ENCODE data around the gene TRAF4. TPM values are rescaled to one million over a fixed set of nuclear protein-coding genes. Genes with fewer than 3 reads are reported as not detected.

The TRAF4 gene
- total RNA-seq, 1 experiment from 2014 or later: 127 TPM

- Histone ChIP-seq H3K79me2 (ENCODE audit: insufficient read depth, low read length) (no peaks in the 10 kb centered on the region), H3K9me3 (ENCODE audit: control insufficient read depth in 1 of 2, insufficient read depth in 1 of 2, low read depth in 1 of 2, low read length in 2 of 2) (no peaks in the 10 kb centered on the region), H3K9ac (ENCODE audit: low read length) (no peak overlapping the region), H2AFZ (ENCODE audit: low read depth, low read length, poor library complexity, severe bottlenecking) (no peak overlapping the region), H3K27ac (ENCODE audit: low read depth, low read length) (no peak overlapping the region), H3K4me1 (ENCODE audit: control insufficient read depth in 1 of 2, insufficient read depth in 2 of 2, low read length in 2 of 2) (no peaks in the 10 kb centered on the region), H4K20me1 (ENCODE audit: insufficient read depth) (no peaks in the 10 kb centered on the region), H3K36me3 (ENCODE audit: control insufficient read depth in 1 of 2, insufficient read depth in 2 of 2, low read length in 2 of 2) (peaks cover 50 to 52% of the 10 kb centered on the region in 2 experiments), H3K27me3 (ENCODE audit: insufficient read depth, low read length) (no peaks in the 10 kb centered on the region), H3K4me3 (replicated peaks in 1 of 2; ENCODE audit: low read depth in 1 of 2, low read length in 2 of 2) (no peak overlapping the region), H3K4me2 (ENCODE audit: low read length) (no peak overlapping the region), H3K9me2 (ENCODE audit: insufficient read depth) (no peaks in the 10 kb centered on the region)
- intact Hi-C loops (cut with micrococcal nuclease): no loop called here
- POLR2A ChIA-PET: interaction anchor here (1.5 kb wide), 1 partner anchor 11 kb away, joined by 7 read pairs; the partner anchor contains the start of gene PROCA1
- RAD21 ChIA-PET (ENCODE audit: low non-redundant PET in 1 of 2, low total read pairs in 2 of 2, uncharacterized antibody in 2 of 2, unreplicated experiment in 2 of 2): no interaction called here
- no peak for TF ChIP-seq SP1 (IDR thresholded peaks at IDR 0.05; ENCODE audit: low read depth)
- TF ChIP-seq EGR1 (IDR thresholded peaks at IDR 0.05; ENCODE audit: low read depth): no peak
- no peak for TF ChIP-seq CEBPB (IDR thresholded peaks at IDR 0.05; ENCODE audit: low read depth)
- TF ChIP-seq SRF (IDR thresholded peaks at IDR 0.05; ENCODE audit: low read depth): no peak
- BruUV-seq (replicated peaks): no TSS peak
- CTCF ChIA-PET: no interaction called here
- DNase-seq (ENCODE audit: low read depth, low spot score) (no peak), ATAC-seq (no peak)
These were observed 43.5 kb upstream of the TRAF4 start for GRCh38 chr17:28700278-28700677.

GRCh38 chr17:28700830-28701492 is 42.9 kb upstream of the TRAF4 start:
- DNase-seq (ENCODE audit: low read depth, low spot score): no peak
- intact Hi-C loops (cut with micrococcal nuclease): no loop called here
- no peak for ATAC-seq
- ChIA-PET CTCF (no interaction called here), RAD21 (ENCODE audit: low non-redundant PET in 1 of 2, low total read pairs in 2 of 2, uncharacterized antibody in 2 of 2, unreplicated experiment in 2 of 2) (no interaction called here), POLR2A (interaction anchor here (1.5 kb wide), 1 partner anchor 10 kb away, joined by 7 read pairs; the partner anchor contains the start of gene PROCA1)
- Histone ChIP-seq H3K27ac (ENCODE audit: low read depth, low read length) (no peak overlapping the region), H4K20me1 (ENCODE audit: insufficient read depth) (no peaks in the 10 kb centered on the region), H3K9me2 (ENCODE audit: insufficient read depth) (no peaks in the 10 kb centered on the region), H3K36me3 (ENCODE audit: control insufficient read depth in 1 of 2, insufficient read depth in 2 of 2, low read length in 2 of 2) (peaks cover 46 to 51% of the 10 kb centered on the region in 2 experiments), H3K4me3 (replicated peaks in 1 of 2; ENCODE audit: low read depth in 1 of 2, low read length in 2 of 2) (no peak overlapping the region), H3K4me2 (ENCODE audit: low read length) (no peak overlapping the region), H3K9me3 (ENCODE audit: control insufficient read depth in 1 of 2, insufficient read depth in 1 of 2, low read depth in 1 of 2, low read length in 2 of 2) (no peaks in the 10 kb centered on the region), H3K27me3 (ENCODE audit: insufficient read depth, low read length) (no peaks in the 10 kb centered on the region), H2AFZ (ENCODE audit: low read depth, low read length, poor library complexity, severe bottlenecking) (no peak overlapping the region), H3K79me2 (ENCODE audit: insufficient read depth, low read length) (no peaks in the 10 kb centered on the region), H3K9ac (ENCODE audit: low read length) (no peak overlapping the region), H3K4me1 (ENCODE audit: control insufficient read depth in 1 of 2, insufficient read depth in 2 of 2, low read length in 2 of 2) (no peaks in the 10 kb centered on the region)
- no TSS peak for BruUV-seq (replicated peaks)
- TF ChIP-seq ZFX (IDR thresholded peaks at IDR 0.05): no peak
- TF ChIP-seq SP1 (IDR thresholded peaks at IDR 0.05; ENCODE audit: low read depth): no peak
- no peak for TF ChIP-seq SRF (IDR thresholded peaks at IDR 0.05; ENCODE audit: low read depth)
- TF ChIP-seq REST (IDR thresholded peaks at IDR 0.05; ENCODE audit: low read depth): no peak
- TF ChIP-seq ZBTB33 (IDR thresholded peaks at IDR 0.05; ENCODE audit: extremely low read depth, insufficient replicate concordance, low read length): no peak
- no peak for TF ChIP-seq EGR1 (IDR thresholded peaks at IDR 0.05; ENCODE audit: low read depth)
- TF ChIP-seq FOSL1 (IDR thresholded peaks at IDR 0.05; ENCODE audit: low read depth): no peak
- TF ChIP-seq POLR2AphosphoS5 (IDR thresholded peaks at IDR 0.05; ENCODE audit: low read depth, low read length): no peak
- TF ChIP-seq ZNF274 (IDR thresholded peaks at IDR 0.05; ENCODE audit: low read depth, low read length): no peak
- no peak for TF ChIP-seq ATF3 (IDR thresholded peaks at IDR 0.05)
- no peak for TF ChIP-seq MAX (IDR thresholded peaks at IDR 0.05)
- no peak for TF ChIP-seq EZH2 (IDR thresholded peaks at IDR 0.05)
- TF ChIP-seq POLR2A (IDR thresholded peaks at IDR 0.05; ENCODE audit: borderline replicate concordance, extremely low read depth, insufficient read depth, insufficient read length): no peak
- no peak for TF ChIP-seq CBX3 (IDR thresholded peaks at IDR 0.05; ENCODE audit: low read depth)
- TF ChIP-seq RAD21 (IDR thresholded peaks at IDR 0.05; ENCODE audit: low read depth): no peak

Data from HCT116 (cell line).